DOHH2 (cell line): ENCODE data around the gene SH3PXD2A.
"Not testable (repeated sequence)": the region's sequence is repeated elsewhere in the genome, so short reads cannot be mapped to it uniquely, and the experiment has no call there.

Source experiments
- H3F3A ChIP-seq: fragments of 200-600 bp; sonication (generic), shearing (Covaris generic); 2 replicates; pipeline ENCODE4 v1.6.0; 2016; ENCODE audit warnings: antibody characterized with exemption, mild to moderate bottlenecking; ENCODE audit not compliant: control insufficient read depth, insufficient read depth
- H3K27ac ChIP-seq: fragments of 200-600 bp; sonication (generic); 2 replicates; pipeline ENCODE4 v1.5.1; 2014; ENCODE audit warnings: low read depth, mild to moderate bottlenecking, low read length, moderate library complexity
- H3K27me3 ChIP-seq: fragments of 200-600 bp; sonication (generic); 2 replicates; pipeline ENCODE4 v1.6.1; 2014; ENCODE audit warnings: mild to moderate bottlenecking, low read length, mixed read lengths; ENCODE audit not compliant: control insufficient read depth
- H3K36me3 ChIP-seq: fragments of 200-600 bp; sonication (generic); 2 replicates; pipeline ENCODE4 v1.6.1; 2014; ENCODE audit warnings: mild to moderate bottlenecking, low read length, moderate library complexity, mixed read lengths; ENCODE audit not compliant: control insufficient read depth
- H3K4me1 ChIP-seq: fragments of 200-600 bp; sonication (generic); 2 replicates; pipeline ENCODE4 v1.6.1; 2014; ENCODE audit warnings: mild to moderate bottlenecking, low read length, mixed read lengths; ENCODE audit not compliant: control insufficient read depth
- H3K4me2 ChIP-seq: fragments of 200-600 bp; sonication (generic); 2 replicates; pipeline ENCODE4 v1.6.0; 2014; ENCODE audit warnings: mild to moderate bottlenecking, low read length, moderate library complexity
- H3K4me3 ChIP-seq: fragments of 200-600 bp; sonication (generic); 2 replicates; pipeline ENCODE4 v1.5.1; 2014; ENCODE audit warnings: mild to moderate bottlenecking, low read length, mixed read lengths
- H3K79me2 ChIP-seq: fragments of 200-600 bp; sonication (generic); 2 replicates; pipeline ENCODE4 v1.6.1; 2014; ENCODE audit warnings: mild to moderate bottlenecking, low read length, mixed read lengths; ENCODE audit not compliant: control insufficient read depth
- H3K9me2 ChIP-seq: fragments of 200-600 bp; sonication (generic); replicated peaks from 2 replicates; pipeline ENCODE4 v1.6.1; 2014; ENCODE audit warnings: mild to moderate bottlenecking, low read length, mixed read lengths; ENCODE audit not compliant: control insufficient read depth
- H3K9me3 ChIP-seq: fragments of 200-600 bp; sonication (generic); 2 replicates; pipeline ENCODE4 v1.6.1; 2014; ENCODE audit warnings: antibody characterized with exemption, low read length, mixed read lengths; ENCODE audit not compliant: control insufficient read depth, insufficient read depth
- H4K20me1 ChIP-seq: fragments of 200-600 bp; sonication (generic); 2 replicates; pipeline ENCODE4 v1.6.0; 2014; ENCODE audit warnings: low read depth, mild to moderate bottlenecking, antibody characterized with exemption, low read length, moderate library complexity; ENCODE audit not compliant: control insufficient read depth, insufficient read depth
- CTCF ChIP-seq: fragments of 200-600 bp; sonication (generic); IDR thresholded peaks from one replicate; pipeline ENCODE4 v1.5.1; 2014; ENCODE audit warnings: antibody characterized with exemption, mild to moderate bottlenecking, low read depth, low read length; ENCODE audit not compliant: poor library complexity, severe bottlenecking
- EZH2phosphoT487 ChIP-seq: fragments of 200-600 bp; sonication (generic); IDR thresholded peaks from 2 replicates; pipeline ENCODE4 v1.6.1; 2017; ENCODE audit warnings: borderline replicate concordance, mild to moderate bottlenecking, antibody characterized with exemption, low read length, moderate library complexity, mixed read lengths

SH3PXD2A gene

GRCh38 chr10:103665162-103665889 lies 190.1 kb downstream of the SH3PXD2A start:
- Histone ChIP-seq H3K36me3 (no peaks in the 10 kb centered on the region), H3F3A (no peaks in the 10 kb centered on the region), H3K4me3 (no peak overlapping the region), H3K9me3 (no peaks in the 10 kb centered on the region), H3K9me2 (no peaks in the 10 kb centered on the region), H4K20me1 (no peaks in the 10 kb centered on the region), H3K4me1 (no peaks in the 10 kb centered on the region), H3K79me2 (no peaks in the 10 kb centered on the region), H3K4me2 (no peak overlapping the region), H3K27me3 (peaks cover 9% of the 10 kb centered on the region; the same call in 1 of the 2 replicates), H3K27ac (no peak overlapping the region)
- TF ChIP-seq EZH2phosphoT487 (no peak), CTCF (no peak)

GRCh38 chr10:103663802-103664201 lies 191.6 kb downstream of the SH3PXD2A start:
- Histone ChIP-seq H3K9me2 (no peaks in the 10 kb centered on the region), H3K27me3 (peaks cover 9% of the 10 kb centered on the region; the same call in 1 of the 2 replicates), H3K4me3 (no peak overlapping the region), H3K27ac (no peak overlapping the region), H3K36me3 (no peaks in the 10 kb centered on the region), H3K9me3 (no peaks in the 10 kb centered on the region), H4K20me1 (no peaks in the 10 kb centered on the region), H3K4me1 (no peaks in the 10 kb centered on the region), H3K4me2 (no peak overlapping the region), H3K79me2 (no peaks in the 10 kb centered on the region), H3F3A (no peaks in the 10 kb centered on the region)
- TF ChIP-seq CTCF (no peak), EZH2phosphoT487 (no peak)

GRCh38 chr10:103663236-103663635 lies 192.1 kb downstream of the SH3PXD2A start:
- Histone ChIP-seq H3K9me3 (no peaks in the 10 kb centered on the region), H3K27ac (no peak overlapping the region), H3K4me2 (no peak overlapping the region), H3K79me2 (no peaks in the 10 kb centered on the region), H4K20me1 (no peaks in the 10 kb centered on the region), H3K27me3 (peaks cover 9% of the 10 kb centered on the region; the same call in 1 of the 2 replicates), H3F3A (no peaks in the 10 kb centered on the region), H3K4me3 (no peak overlapping the region), H3K4me1 (no peaks in the 10 kb centered on the region), H3K9me2 (no peaks in the 10 kb centered on the region), H3K36me3 (no peaks in the 10 kb centered on the region)
- no peak for TF ChIP-seq CTCF
- no peak for TF ChIP-seq EZH2phosphoT487

GRCh38 chr10:103662704-103663103 lies 192.7 kb downstream of the SH3PXD2A start:
- not testable (repeated sequence) for H4K20me1 ChIP-seq, H3F3A ChIP-seq, H3K4me3 ChIP-seq, H3K4me2 ChIP-seq, H3K79me2 ChIP-seq, H3K4me1 ChIP-seq, H3K9me2 ChIP-seq, H3K36me3 ChIP-seq, H3K27ac ChIP-seq, H3K27me3 ChIP-seq, H3K9me3 ChIP-seq
